Epithelial cell of proximal tubule (primary cell): ENCODE results near the gene MCF2L2. TPM values are rescaled to one million over a fixed set of nuclear protein-coding genes. Genes with fewer than 3 reads are reported as not detected.

Experiments used
- DNase-seq: peaks from one replicate; pipeline ENCODE4 v3.0.0-alpha.2; 2011; ENCODE audit warnings: low read depth
- H3K4me3 ChIP-seq: 2 replicates; pipeline ENCODE4 v1.5.1; 2011; ENCODE audit warnings: low read depth, mild to moderate bottlenecking, low read length
- total RNA-seq: library from RNA; depleted of rRNA; stranded (reverse); fragments of >200 nt; gene quantifications from 2 replicates; pipeline ENCODE4 v1.2.3, GENCODE V29; 2015
- TF ChIP-seq, protein P1 (sequence below): conservative IDR thresholded peaks from 2 replicates; pipeline ENCODE4 v1.5.1; 2012; ENCODE audit warnings: low read depth, mild to moderate bottlenecking, low read length

MCF2L2 gene
- total RNA-seq, 1 donor from 2014 or later: 0.58 TPM

DNA sequence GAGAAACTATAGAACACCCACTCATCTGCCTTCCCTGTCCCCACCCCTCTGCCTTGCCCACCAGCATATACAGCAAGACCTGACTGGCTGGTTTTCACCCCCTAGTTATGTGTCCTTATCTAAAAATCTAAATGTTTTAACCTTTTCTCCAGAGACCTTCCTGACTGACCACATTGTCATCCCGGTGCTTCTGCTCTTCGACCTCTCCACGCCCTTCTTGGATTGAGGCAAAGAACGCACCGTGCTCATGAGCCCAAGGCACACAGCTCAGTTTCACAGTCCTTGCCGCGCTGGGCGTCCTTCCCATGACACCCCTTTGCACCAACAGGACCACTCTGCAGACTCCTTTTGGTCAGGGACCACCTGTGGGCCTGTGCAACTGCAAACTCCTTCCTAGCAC, 112.7 kb downstream of the MCF2L2 start:
- TF ChIP-seq, protein P1, sequence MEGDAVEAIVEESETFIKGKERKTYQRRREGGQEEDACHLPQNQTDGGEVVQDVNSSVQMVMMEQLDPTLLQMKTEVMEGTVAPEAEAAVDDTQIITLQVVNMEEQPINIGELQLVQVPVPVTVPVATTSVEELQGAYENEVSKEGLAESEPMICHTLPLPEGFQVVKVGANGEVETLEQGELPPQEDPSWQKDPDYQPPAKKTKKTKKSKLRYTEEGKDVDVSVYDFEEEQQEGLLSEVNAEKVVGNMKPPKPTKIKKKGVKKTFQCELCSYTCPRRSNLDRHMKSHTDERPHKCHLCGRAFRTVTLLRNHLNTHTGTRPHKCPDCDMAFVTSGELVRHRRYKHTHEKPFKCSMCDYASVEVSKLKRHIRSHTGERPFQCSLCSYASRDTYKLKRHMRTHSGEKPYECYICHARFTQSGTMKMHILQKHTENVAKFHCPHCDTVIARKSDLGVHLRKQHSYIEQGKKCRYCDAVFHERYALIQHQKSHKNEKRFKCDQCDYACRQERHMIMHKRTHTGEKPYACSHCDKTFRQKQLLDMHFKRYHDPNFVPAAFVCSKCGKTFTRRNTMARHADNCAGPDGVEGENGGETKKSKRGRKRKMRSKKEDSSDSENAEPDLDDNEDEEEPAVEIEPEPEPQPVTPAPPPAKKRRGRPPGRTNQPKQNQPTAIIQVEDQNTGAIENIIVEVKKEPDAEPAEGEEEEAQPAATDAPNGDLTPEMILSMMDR: no peak
- no peak overlapping the region for H3K4me3 ChIP-seq
- no peak for DNase-seq

DNA sequence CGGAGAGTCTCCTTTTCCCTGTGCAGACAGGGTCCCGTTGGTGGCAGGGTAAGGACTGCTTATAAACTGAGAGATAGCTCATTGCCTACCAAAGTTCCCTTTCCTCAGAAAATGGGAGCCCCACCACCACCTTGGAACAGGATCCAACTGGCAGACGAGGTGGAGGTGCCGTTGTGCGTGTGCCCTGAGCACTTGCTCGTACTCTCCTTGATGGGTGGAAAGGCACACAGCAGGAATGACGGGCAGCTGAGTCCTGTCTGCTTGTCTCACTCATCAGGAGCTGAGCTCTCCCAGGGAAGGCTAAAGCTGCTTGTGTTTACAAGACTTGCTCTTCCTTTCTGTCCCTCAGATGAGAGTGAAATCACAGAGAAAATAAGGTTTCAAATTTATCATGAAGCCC, 114.7 kb downstream of the MCF2L2 start:
- TF ChIP-seq, protein P1: no peak

DNA sequence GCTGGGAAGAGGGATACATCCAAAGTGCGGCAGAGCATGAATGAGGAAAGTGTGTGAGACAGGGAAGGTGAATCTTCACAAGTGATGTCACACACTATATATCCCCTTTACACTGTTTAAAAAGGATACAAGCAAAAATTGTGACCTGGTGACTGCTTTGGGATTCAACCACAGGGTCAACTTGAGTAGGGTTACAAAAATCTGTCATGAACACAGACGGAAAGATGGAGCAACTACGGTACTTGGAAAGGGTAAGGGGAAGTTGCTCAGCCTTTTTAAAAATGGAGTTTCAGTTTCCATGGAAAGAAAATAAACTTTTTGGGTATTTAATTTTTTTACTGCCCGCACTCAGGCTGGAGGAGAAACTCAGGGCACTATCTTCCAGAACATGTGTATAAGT, 115.1 kb downstream of the MCF2L2 start:
- H3K4me3 ChIP-seq: no peak overlapping the region
- no peak for DNase-seq
- TF ChIP-seq, protein P1: no peak

More for the DNA sequence above, 114.7 kb downstream of the MCF2L2 start:
- DNase-seq: no peak
- H3K4me3 ChIP-seq: no peak overlapping the region

DNA sequence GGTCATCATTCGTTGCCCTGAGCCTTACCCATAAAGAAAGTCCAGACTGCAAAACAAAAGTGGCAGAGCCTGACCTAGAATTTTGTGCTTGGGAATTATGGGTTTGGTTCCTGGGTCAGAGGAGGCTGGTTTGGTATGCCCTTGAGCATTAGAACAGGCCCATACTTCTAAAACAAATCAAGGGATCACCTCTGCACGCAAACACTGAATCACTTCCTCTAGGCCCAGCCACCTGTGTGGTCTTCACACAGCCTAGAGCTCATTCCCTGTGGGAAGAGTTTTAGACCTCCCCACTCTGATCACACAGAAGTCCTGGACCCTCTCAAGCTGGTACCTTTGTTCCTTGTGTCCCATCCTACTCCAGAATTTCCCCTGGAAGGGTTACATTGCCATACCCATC, 116.0 kb downstream of the MCF2L2 start:
- H3K4me3 ChIP-seq: no peak overlapping the region
- TF ChIP-seq, protein P1: no peak
- DNase-seq: no peak

DNA sequence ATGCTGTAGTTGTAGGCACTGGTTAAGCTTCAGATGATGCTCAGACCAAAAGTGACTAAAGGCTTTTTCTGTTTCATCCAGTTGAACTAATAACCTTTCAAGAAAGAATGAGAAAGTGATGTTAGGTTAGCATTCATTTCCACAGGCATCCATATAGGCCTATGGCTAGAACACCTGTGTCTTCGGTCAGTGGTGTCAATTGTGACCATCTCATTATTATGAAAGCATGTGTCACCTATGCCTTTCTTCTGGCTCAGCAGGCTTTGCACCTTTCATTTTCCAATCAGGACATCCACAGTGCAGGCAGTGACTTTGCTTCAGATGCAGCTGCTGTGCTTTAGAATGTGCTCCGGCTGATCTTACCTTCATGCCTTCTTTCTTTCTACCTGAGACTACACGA, 117.5 kb downstream of the MCF2L2 start:
- no peak overlapping the region for H3K4me3 ChIP-seq
- DNase-seq: no peak
- TF ChIP-seq, protein P1: no peak

DNA sequence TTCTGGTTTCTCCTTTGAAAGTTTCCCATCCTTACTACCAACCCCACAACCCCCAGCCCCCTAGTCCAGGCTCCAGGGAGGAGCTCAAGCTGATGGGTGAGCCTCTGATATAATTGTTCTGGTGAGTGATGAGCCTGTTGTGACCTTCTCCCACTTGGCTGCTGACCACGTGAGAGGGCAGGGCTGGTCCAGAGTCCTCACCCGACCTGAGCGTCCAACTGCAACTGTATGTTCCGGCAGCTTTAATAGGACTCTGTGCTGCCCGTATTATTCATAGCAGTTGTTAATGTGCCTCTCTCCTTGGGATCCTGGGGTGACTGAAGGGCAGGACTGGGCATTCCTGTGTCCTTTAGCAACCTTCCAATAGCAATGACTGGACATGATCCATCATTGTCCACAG, 119.1 kb downstream of the MCF2L2 start:
- no peak overlapping the region for H3K4me3 ChIP-seq
- DNase-seq: no peak
- TF ChIP-seq, protein P1: no peak

DNA sequence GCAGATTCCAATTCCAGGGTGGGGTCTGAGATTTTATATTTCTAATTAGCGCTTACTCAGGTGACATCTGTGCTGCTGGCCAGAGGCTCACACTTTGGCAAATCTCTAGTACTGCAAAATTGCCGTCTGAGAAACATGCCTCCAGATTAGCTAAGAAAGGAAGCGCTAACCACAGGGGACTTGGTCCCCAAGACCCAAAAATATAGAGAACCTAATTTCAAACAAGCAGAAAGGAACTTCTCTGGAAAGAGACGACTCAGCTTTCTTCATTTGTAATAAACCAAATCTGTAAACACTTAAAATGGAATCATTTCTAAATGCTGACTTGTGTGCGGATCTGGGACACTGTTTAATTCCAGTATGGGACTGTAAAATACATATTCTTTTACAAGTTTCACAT, 119.7 kb downstream of the MCF2L2 start:
- no peak for DNase-seq
- TF ChIP-seq, protein P1: no peak
- no peak overlapping the region for H3K4me3 ChIP-seq
